Hepatocyte (in vitro differentiated cells): Measurements from ENCODE around the gene SLC17A2. TPM values are rescaled to one million over a fixed set of nuclear protein-coding genes. Genes with fewer than 3 reads are reported as not detected.

Experiments used
- DNase-seq: peaks from one replicate; pipeline ENCODE4 v3.0.0-alpha.2; 2016; ENCODE audit warnings: low spot score
- H2AFZ ChIP-seq: fragments of 200-600 bp; sonication (generic); 2 replicates; pipeline ENCODE4 v1.6.0; 2016; ENCODE audit warnings: antibody characterized with exemption, mild to moderate bottlenecking
- H3K27ac ChIP-seq: fragments of 200-600 bp; sonication (generic); 2 replicates; pipeline ENCODE4 v1.5.1; 2016; ENCODE audit warnings: mild to moderate bottlenecking
- H3K27me3 ChIP-seq: fragments of 200-600 bp; sonication (generic); 2 replicates; pipeline ENCODE4 v1.6.1; 2016
- H3K36me3 ChIP-seq: fragments of 200-600 bp; sonication (generic); replicated peaks from 2 replicates; pipeline ENCODE4 v1.5.1; 2016; ENCODE audit warnings: low read depth; ENCODE audit not compliant: insufficient read depth
- H3K4me1 ChIP-seq: fragments of 200-600 bp; sonication (generic); 2 replicates; pipeline ENCODE4 v1.5.1; 2016; ENCODE audit warnings: mild to moderate bottlenecking, moderate library complexity; ENCODE audit not compliant: insufficient read depth
- H3K4me2 ChIP-seq: fragments of 200-600 bp; sonication (generic); 2 replicates; pipeline ENCODE4 v1.6.0; 2016
- H3K4me3 ChIP-seq: fragments of 200-600 bp; sonication (generic); 2 replicates; pipeline ENCODE4 v1.5.1; 2016; ENCODE audit warnings: mild to moderate bottlenecking
- H3K79me2 ChIP-seq: fragments of 200-600 bp; sonication (generic); 2 replicates; pipeline ENCODE4 v1.6.0; 2017; ENCODE audit warnings: mild to moderate bottlenecking
- H3K9me2 ChIP-seq: fragments of 200-600 bp; sonication (generic); replicated peaks from 2 replicates; pipeline ENCODE4 v1.6.0; 2017; ENCODE audit warnings: mild to moderate bottlenecking; ENCODE audit not compliant: insufficient read depth
- H3K9me3 ChIP-seq: fragments of 200-600 bp; sonication (generic); 2 replicates; pipeline ENCODE4 v1.5.1; 2016; ENCODE audit warnings: low read depth, mild to moderate bottlenecking
- H4K20me1 ChIP-seq: fragments of 200-600 bp; sonication (generic); 2 replicates; pipeline ENCODE4 v1.6.0; 2016; ENCODE audit warnings: mild to moderate bottlenecking; ENCODE audit not compliant: insufficient read depth, poor library complexity, severe bottlenecking
- EZH2 ChIP-seq: fragments of 200-600 bp; sonication (generic); IDR thresholded peaks from 2 replicates; pipeline ENCODE4 v1.6.1; 2016; ENCODE audit warnings: antibody characterized with exemption, mild to moderate bottlenecking, borderline replicate concordance
- EZH2phosphoT487 ChIP-seq: fragments of 200-600 bp; sonication (generic); IDR thresholded peaks from one replicate; pipeline ENCODE4 v1.6.1; 2018; ENCODE audit warnings: antibody characterized with exemption, mild to moderate bottlenecking, low read depth, moderate library complexity; ENCODE audit not compliant: unreplicated experiment, severe bottlenecking
- WGBS: methylation state at CpG from one replicate; pipeline ENCODE4 v1.1.6; 2016; ENCODE audit warnings: low lambda C conversion rate; ENCODE audit errors: missing lambda C conversion rate; 5-methylcytosine and 5-hydroxymethylcytosine counted together
- polyA plus RNA-seq: library from polyadenylated mRNA; unstranded; fragments of >200 nt; fragmentation: Nextera tagmentation; extraction: Ambion mirVana; gene quantifications from 2 replicates; pipeline ENCODE4 v1.2.1, GENCODE V29; 2016
- total RNA-seq: library from RNA; depleted of rRNA; stranded (reverse); fragments of >200 nt; gene quantifications from 2 replicates; pipeline ENCODE4 v1.2.3, GENCODE V29; 2014
- TF ChIP-seq, protein P1 (sequence below): fragments of 200-600 bp; sonication (generic); IDR thresholded peaks from 2 replicates; pipeline ENCODE4 v1.5.1; 2016; ENCODE audit warnings: antibody characterized with exemption, mild to moderate bottlenecking; ENCODE audit not compliant: poor library complexity

Gene SLC17A2
- total and polyA plus RNA-seq, 2 experiments from 2014 or later, result 2.8 to 6.4 TPM

GRCh38 chr6:25925876-25926275 is 4.6 kb downstream of the SLC17A2 start:
- Histone ChIP-seq H2AFZ (no peak overlapping the region), H3K79me2 (no peaks in the 10 kb centered on the region), H3K36me3 (no peaks in the 10 kb centered on the region), H3K4me2 (no peak overlapping the region), H3K9me2 (no peaks in the 10 kb centered on the region), H3K27ac (no peak overlapping the region), H4K20me1 (no peaks in the 10 kb centered on the region), H3K4me3 (no peak overlapping the region), H3K27me3 (no peaks in the 10 kb centered on the region), H3K4me1 (peaks cover 12% of the 10 kb centered on the region), H3K9me3 (no peaks in the 10 kb centered on the region)
- WGBS, result 57% methylated on average over 1 of the region's 1 CpG
- no peak for DNase-seq
- TF ChIP-seq EZH2phosphoT487 (no peak), EZH2 (no peak)
- TF ChIP-seq, protein P1, sequence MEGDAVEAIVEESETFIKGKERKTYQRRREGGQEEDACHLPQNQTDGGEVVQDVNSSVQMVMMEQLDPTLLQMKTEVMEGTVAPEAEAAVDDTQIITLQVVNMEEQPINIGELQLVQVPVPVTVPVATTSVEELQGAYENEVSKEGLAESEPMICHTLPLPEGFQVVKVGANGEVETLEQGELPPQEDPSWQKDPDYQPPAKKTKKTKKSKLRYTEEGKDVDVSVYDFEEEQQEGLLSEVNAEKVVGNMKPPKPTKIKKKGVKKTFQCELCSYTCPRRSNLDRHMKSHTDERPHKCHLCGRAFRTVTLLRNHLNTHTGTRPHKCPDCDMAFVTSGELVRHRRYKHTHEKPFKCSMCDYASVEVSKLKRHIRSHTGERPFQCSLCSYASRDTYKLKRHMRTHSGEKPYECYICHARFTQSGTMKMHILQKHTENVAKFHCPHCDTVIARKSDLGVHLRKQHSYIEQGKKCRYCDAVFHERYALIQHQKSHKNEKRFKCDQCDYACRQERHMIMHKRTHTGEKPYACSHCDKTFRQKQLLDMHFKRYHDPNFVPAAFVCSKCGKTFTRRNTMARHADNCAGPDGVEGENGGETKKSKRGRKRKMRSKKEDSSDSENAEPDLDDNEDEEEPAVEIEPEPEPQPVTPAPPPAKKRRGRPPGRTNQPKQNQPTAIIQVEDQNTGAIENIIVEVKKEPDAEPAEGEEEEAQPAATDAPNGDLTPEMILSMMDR, result no peak

DNA sequence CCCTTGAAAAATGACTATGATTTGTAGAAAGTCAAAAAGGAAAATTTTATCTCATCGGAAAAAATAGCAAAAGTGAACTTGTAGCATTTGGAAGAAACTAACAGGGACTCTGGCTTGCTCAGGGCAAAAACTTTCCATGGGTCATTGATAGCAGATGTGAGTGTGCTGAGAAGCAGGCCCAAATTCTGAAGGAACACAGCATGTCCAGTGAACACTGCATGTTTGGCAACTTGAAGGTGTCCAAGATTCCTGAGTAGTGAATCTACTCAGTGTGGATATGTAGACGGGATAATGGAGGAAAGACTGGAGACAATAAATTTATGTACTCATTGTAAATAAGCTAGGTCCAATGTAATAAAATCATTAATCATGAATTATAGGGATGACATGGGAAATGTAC is 8.2 kb downstream of the SLC17A2 start:
- WGBS, result 89% methylated on average over 2 of the region's 2 CpGs
- Histone ChIP-seq H4K20me1 (no peaks in the 10 kb centered on the region), H3K27ac (no peak overlapping the region), H3K36me3 (no peaks in the 10 kb centered on the region), H2AFZ (no peak overlapping the region), H3K79me2 (no peaks in the 10 kb centered on the region), H3K4me2 (no peak overlapping the region), H3K27me3 (no peaks in the 10 kb centered on the region), H3K4me1 (no peaks in the 10 kb centered on the region), H3K9me3 (no peaks in the 10 kb centered on the region), H3K9me2 (no peaks in the 10 kb centered on the region), H3K4me3 (no peak overlapping the region)
- DNase-seq, result no peak
- TF ChIP-seq EZH2phosphoT487 (no peak), EZH2 (no peak)
- TF ChIP-seq, protein P1, result no peak

DNA sequence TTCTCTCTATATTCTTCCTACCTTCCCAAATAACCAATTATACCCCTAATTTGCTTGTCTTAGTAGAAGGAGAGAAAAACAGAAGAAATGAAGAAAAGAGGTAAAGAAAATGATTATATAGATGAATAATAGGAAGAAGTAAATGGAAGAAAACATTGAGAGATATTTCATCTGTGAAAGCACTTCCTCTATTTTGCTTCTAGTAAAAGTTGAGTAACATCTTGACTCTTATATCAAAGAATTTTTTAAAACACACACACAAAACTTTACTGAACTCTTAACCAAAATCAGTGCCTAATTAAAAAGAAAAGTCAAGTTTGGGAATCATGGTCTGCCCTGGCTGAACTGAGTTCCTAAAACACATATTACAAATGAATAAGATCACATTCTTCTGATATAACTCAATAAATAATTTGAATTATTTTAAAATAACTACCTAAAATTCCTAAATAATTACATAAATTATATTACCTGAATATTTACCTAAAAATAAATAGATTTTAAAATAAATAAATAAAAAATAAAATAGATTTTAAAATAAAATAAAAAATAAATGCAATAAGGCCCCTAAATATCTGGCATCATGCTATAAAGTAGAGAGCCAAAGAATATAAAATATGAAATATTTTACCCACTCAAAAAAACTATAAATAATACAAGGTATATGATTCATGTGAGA is 8.8 kb downstream of the SLC17A2 start:
- Histone ChIP-seq H3K4me3 (no peak overlapping the region), H3K9me3 (no peaks in the 10 kb centered on the region)
- TF ChIP-seq EZH2 (no peak), EZH2phosphoT487 (no peak)
- TF ChIP-seq, protein P1, result no peak

GRCh38 chr6:25919657-25920056 is 10.8 kb downstream of the SLC17A2 start:
- Histone ChIP-seq H2AFZ (no peak overlapping the region), H3K36me3 (no peaks in the 10 kb centered on the region), H3K9me3 (no peaks in the 10 kb centered on the region), H3K4me1 (no peaks in the 10 kb centered on the region), H3K79me2 (no peaks in the 10 kb centered on the region), H3K27ac (no peak overlapping the region), H3K4me2 (no peak overlapping the region), H3K4me3 (no peak overlapping the region), H4K20me1 (no peaks in the 10 kb centered on the region), H3K27me3 (no peaks in the 10 kb centered on the region), H3K9me2 (no peaks in the 10 kb centered on the region)
- WGBS, result 83% methylated on average over 2 of the region's 5 CpGs
- no peak for DNase-seq
- no peak for TF ChIP-seq EZH2phosphoT487
- TF ChIP-seq, protein P1, result no peak
- TF ChIP-seq EZH2, result no peak

More for the DNA sequence above, 8.8 kb downstream of the SLC17A2 start:
- Histone ChIP-seq H4K20me1 (no peaks in the 10 kb centered on the region), H3K27ac (no peak overlapping the region), H3K27me3 (no peaks in the 10 kb centered on the region), H3K9me2 (no peaks in the 10 kb centered on the region), H3K4me1 (no peaks in the 10 kb centered on the region), H3K4me2 (no peak overlapping the region), H2AFZ (no peak overlapping the region), H3K79me2 (no peaks in the 10 kb centered on the region), H3K36me3 (no peaks in the 10 kb centered on the region)
- no peak for DNase-seq
